AG09309 (cell line): ENCODE measurements around the gene MTA2.
"Not testable (repeated sequence)": the region's sequence is repeated elsewhere in the genome, so short reads cannot be mapped to it uniquely, and the experiment has no call there.

Source experiments
- DNase-seq: peaks from one replicate; pipeline ENCODE4 v3.0.0-alpha.2; 2010; ENCODE audit warnings: low read depth
- H3K4me3 ChIP-seq: 2 replicates; pipeline ENCODE4 v1.5.1; 2011; ENCODE audit warnings: mild to moderate bottlenecking, low read depth, low read length, moderate library complexity; ENCODE audit not compliant: control insufficient read depth
- CTCF ChIP-seq: IDR thresholded peaks from 2 replicates; pipeline ENCODE4 v1.5.1; 2011; ENCODE audit warnings: mild to moderate bottlenecking, low read depth, low read length, inconsistent platforms; ENCODE audit not compliant: insufficient read depth, control insufficient read depth; ENCODE audit errors: missing control alignments

The MTA2 gene

GRCh38 chr11:62553080-62553838, 48.4 kb downstream of the MTA2 start:
- TF ChIP-seq CTCF = no peak
- H3K4me3 ChIP-seq = peak overlapping the region; percentile 43
- peak; percentile 80 for DNase-seq

- DNase-seq = no peak
- no peak for TF ChIP-seq CTCF
- H3K4me3 ChIP-seq = peak overlapping the region; percentile 43
Measured at GRCh38 chr11:62552485-62553079, 49.1 kb downstream of the MTA2 start.

- not testable (repeated sequence) for DNase-seq, H3K4me3 ChIP-seq
Measured at GRCh38 chr11:62550478-62550877, 51.2 kb downstream of the MTA2 start.

- no peak overlapping the region for H3K4me3 ChIP-seq
- no peak for DNase-seq
- no peak for TF ChIP-seq CTCF
Measured at GRCh38 chr11:62548545-62549335, 52.9 kb downstream of the MTA2 start.

GRCh38 chr11:62547691-62548281, 53.9 kb downstream of the MTA2 start:
- DNase-seq = no peak
- H3K4me3 ChIP-seq = peak overlapping the region; percentile 98
- TF ChIP-seq CTCF = no peak

GRCh38 chr11:62546929-62547625, 54.6 kb downstream of the MTA2 start:
- peak overlapping the region; percentile 98 for H3K4me3 ChIP-seq
- no peak for DNase-seq
- TF ChIP-seq CTCF = no peak
